Activated CD8-positive, alpha-beta memory T cell treated with anti-CD3 and anti-CD28 coated beads for 4 hours (primary cell): Measurements from ENCODE around the gene GTF2F2.
"Not testable (repeated sequence)": the region's sequence is repeated elsewhere in the genome, so short reads cannot be mapped to it uniquely, and the experiment has no call there.

Experiments used
- DNase-seq, 2 donors: peaks; one replicate each; pipeline ENCODE4 v3.0.0-alpha.2; 2020; ENCODE audit warnings: low read depth in 2 of 2

The GTF2F2 gene

DNA sequence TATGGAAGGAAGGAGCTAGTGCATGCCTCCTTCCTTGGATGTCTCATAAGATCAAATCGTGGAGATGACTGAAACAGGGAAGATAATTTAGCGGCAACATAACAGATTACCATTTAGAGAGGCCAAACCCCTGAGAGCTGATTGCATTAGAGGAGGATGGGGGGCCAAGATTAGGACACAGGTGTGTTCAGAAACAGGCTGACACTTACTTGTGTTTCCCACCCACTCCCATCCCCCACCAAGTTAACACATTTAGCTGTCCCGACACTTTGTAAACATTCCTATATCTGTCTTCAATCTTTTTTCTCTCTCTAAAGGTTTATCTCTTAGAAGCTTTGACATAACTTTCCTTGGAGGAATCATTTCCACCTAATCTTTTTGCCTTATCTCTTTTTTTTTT lies 129.4 kb downstream of the GTF2F2 start:
- no peak for DNase-seq

DNA sequence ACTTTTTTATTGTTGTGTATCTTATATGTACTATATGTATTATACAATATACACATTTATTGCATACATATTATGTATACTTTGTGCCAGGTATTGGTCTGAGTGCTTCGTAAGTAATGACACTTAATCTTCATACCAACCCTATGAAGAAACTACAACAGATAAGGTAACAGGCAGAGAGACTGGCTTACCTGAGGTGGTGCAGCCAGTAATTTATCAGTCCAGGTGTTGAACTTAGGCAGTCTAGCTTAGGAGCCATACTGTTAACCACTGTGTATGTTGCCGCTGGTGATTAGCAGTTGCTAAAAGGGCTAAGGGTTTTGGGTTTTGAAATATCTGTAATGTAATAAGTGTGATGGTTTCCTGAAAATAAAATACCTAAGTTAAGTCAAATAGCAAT lies 134.1 kb downstream of the GTF2F2 start:
- DNase-seq = no peak

GRCh38 chr13:45255247-45255987 lies 135.1 kb downstream of the GTF2F2 start:
- no peak for DNase-seq

DNA sequence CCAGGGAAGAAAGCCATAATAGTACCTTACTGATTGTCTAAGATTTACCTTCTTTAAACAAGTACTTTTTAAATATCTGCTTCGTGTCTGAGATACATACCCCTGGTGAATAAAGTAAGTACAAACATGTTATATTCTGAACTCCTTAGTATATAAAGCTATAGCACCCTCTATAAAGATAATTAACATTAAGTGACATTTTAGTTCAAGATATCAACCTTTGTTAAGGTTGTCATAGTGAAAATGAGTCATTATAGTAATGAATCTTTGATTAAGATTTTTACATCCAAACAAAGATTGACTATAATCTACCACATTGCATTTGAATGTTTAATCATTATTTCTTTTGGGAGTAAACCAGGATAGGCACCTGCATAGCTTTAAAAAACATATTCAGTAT lies 135.9 kb downstream of the GTF2F2 start:
- no peak for DNase-seq

- DNase-seq = no peak
Observed at GRCh38 chr13:45257638-45258333, 137.5 kb downstream of the GTF2F2 start.

DNA sequence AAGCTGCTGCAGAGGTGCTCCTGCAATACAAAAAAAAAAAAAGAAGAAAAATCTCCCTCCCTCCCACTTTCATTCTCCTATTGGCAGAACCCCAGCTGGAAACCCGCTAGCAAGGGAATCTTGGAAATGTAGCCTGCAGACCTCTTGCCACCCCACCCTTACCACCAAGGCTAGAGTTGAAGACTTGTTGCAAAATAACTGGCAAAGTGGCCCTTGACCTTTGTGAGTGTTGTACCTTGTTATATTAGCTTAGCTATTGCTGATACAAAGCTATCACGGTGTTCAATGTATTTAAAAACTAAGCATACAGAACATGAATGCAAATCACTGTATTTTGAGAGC lies 138.0 kb downstream of the GTF2F2 start:
- DNase-seq = no peak

- no peak for DNase-seq
Observed at GRCh38 chr13:45267215-45267614, 146.9 kb downstream of the GTF2F2 start.

GRCh38 chr13:45269204-45269603 lies 148.9 kb downstream of the GTF2F2 start:
- DNase-seq = no peak

- DNase-seq = no peak
Observed at GRCh38 chr13:45276913-45277312, 156.6 kb downstream of the GTF2F2 start.

DNA sequence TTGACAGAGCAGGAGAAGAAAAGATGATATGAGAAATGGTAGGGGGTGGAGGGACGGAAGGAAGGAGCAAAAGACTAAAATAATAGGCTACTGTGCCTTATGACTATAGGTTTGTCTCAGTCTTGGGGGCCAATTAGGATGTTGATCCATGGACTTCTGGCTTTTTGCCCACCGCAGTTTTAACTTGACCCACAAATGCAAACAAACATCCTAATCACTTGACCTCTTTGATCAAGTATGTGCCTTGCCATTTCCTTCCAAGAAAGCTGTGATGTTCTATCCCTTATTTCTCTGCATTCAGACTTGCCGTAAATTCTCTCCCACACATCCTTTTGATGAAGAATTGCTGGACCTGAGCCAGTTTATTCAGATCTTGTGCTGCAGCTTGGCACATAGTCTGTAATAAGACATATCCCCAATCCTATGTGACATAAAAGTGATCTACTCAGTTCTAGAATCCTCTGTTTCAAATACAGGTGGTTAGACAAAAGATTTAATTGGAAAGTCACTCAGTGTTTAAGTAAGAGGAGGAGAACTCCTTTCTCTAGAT lies 157.9 kb downstream of the GTF2F2 start:
- no peak for DNase-seq

DNA sequence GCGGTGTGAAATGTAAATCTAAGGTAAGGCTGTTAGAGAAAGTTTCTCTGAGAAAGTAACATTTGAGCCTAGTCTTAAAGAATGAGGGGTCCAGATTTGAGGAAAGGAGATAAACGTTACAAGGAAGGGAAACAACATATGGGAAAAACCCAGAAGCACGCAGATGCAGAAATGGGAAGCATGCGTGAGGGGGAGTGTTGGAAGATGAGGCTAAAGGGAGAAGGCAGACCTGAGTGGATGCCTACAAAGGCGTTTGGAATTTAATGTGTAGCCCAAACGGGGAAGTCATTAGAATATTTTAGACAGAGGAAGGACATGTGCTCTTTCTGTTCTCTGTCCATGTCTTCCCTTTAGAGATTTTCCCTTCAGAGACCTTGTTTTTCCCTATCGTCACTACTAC lies 159.7 kb downstream of the GTF2F2 start:
- no peak for DNase-seq

GRCh38 chr13:45280751-45281634 lies 160.7 kb downstream of the GTF2F2 start:
- DNase-seq = peak; percentile 23 to 24

DNA sequence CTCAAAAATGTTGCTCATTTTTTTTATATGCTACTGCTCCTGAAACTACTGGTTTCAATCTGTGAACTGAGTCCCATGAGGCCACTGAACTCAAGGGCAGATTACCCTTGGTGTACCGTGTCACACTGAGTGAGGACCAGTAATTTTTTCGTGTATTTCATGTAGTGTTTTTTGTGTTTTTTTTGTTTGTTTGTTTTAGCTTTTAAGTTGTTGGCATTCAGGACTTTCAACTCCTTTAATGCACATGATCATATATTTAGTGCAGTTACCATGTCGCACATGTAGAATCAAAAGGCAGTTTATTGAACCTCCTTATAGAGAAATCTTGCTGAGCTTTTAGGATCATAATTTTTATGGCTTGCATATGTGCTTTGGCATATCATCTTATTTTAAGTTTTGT lies 162.7 kb downstream of the GTF2F2 start:
- DNase-seq = no peak

GRCh38 chr13:45289936-45290563 lies 169.7 kb downstream of the GTF2F2 start:
- DNase-seq = no peak

GRCh38 chr13:45292176-45292575 lies 171.9 kb downstream of the GTF2F2 start:
- no peak for DNase-seq

DNA sequence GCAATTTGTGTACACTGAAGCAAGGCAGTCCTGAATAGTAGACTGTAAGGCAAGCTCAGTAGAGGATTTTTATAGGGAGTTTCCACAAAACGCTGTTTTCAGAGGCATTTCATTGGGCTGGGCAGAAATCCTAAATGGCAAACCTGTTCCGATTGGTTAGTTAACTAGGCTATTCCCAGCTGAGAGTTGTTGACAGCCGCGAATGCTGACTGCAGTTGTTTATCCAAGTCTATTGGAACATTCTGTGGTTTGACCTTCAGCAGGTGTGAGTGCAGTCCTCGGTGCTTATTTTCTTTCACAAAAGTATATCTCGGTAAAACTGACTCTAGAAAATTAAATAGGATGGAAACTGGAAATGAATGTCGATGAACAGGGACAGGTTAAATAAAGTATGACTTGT lies 175.2 kb downstream of the GTF2F2 start:
- no peak for DNase-seq

GRCh38 chr13:45296259-45296658 lies 175.9 kb downstream of the GTF2F2 start:
- DNase-seq = no peak

DNA sequence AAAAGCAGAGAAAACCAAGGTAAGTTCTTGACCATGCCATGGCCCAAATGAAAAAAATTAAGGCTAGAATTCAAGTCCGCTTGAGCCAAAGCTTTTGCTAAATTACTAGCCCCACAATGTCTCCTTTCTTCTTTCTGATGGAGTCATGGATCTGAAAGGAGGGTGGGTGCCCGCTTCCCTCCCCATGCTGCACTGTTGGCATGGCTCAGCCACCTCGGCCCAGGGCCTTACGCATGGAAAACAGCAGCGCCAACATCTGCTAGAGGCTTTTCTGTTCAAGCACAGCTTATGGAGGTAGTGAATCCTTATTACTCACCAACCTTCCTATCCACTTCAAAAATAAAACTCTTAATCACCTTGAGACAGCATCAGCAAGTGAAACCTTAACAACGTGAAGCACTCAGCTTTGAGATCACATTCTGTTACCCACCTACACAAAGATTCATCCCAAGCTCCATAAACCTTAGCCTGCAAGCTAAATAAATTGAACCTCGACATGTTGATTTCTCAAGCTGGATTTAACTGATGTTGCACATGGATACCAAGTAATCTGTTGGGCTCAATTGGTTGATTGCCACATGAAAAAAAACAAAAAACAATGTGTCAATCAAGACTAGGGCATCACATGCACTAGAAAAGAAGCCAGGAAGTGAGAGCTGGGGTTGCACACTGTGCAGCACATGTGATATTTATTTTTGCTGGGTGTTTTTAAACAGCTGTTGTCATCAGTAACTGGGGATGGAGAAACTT lies 177.3 kb downstream of the GTF2F2 start:
- no peak for DNase-seq

DNA sequence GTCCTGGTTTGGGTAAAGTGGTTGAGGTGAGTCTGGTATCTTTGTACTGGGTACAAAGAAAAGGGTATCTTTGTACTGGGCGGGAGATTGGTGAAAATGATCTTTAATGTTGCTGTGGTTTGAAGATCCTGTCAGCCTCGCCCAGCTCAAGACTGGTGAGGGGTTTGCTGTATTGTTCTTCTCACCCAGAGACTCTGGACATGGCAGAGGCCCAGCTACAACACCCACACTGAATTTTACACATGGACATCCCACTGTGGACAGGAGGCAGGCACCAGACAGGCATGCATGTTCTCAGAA lies 177.8 kb downstream of the GTF2F2 start:
- DNase-seq = no peak

GRCh38 chr13:45298550-45298949 lies 178.2 kb downstream of the GTF2F2 start:
- DNase-seq = not testable (repeated sequence)

DNA sequence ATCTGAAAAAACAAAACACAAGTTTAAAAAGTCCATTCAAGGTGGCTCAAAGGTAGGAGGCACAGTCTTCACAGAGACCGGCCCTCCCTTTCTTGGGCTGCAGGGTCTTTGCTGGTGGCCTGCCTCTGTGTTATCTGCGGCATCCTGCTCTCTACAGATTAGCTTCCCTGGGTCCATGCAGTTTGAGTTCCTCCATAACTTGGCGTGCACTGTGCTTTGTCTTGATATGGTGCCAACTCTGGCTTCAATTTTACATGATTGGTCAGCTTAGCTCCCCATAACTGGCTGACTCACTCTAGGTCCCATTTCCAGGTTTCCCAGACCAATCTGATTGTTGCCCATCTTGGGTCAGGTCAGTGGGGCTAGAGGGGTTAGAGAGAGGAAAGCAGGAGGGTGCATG lies 178.9 kb downstream of the GTF2F2 start:
- no peak for DNase-seq
